Femur (tissue), 1 donor: ENCODE measurements around the gene TSLP.
A peak's percentile ranks its signal among the peaks of the same experiment; 100 is the strongest.

Source experiments
- DNase-seq: peaks from one replicate; pipeline ENCODE4 v3.0.0-alpha.2; 2017

Gene TSLP

GRCh38 chr5:111071413-111071812, at the start of gene TSLP:
TSLP (plus strand) TSS chr5:111071713; CDS start chr5:111071891, 178 bp downstream.
- DNase-seq: no peak

GRCh38 chr5:111022301-111022700, 49.2 kb upstream of the TSLP start:
- no peak for DNase-seq

- DNase-seq: no peak
Measured at GRCh38 chr5:111028865-111029264, 42.6 kb upstream of the TSLP start.

- no peak for DNase-seq
Measured at GRCh38 chr5:111043712-111044506, 27.6 kb upstream of the TSLP start.

- no peak for DNase-seq
Measured at GRCh38 chr5:111058064-111058463, 13.4 kb upstream of the TSLP start.

- DNase-seq: no peak
Measured at GRCh38 chr5:111060169-111060568, 11.3 kb upstream of the TSLP start.

GRCh38 chr5:111061618-111062017, 9.9 kb upstream of the TSLP start:
- DNase-seq: no peak

GRCh38 chr5:111063709-111064322, 7.7 kb upstream of the TSLP start:
- DNase-seq: no peak

GRCh38 chr5:111066261-111066938, 5.1 kb upstream of the TSLP start:
- DNase-seq: no peak

GRCh38 chr5:111068213-111068612, 3.3 kb upstream of the TSLP start:
- no peak for DNase-seq

GRCh38 chr5:111069839-111070238, 1.7 kb upstream of the TSLP start:
- DNase-seq: no peak

- peak; percentile 25 for DNase-seq
Measured at GRCh38 chr5:111070272-111071134, 1.0 kb upstream of the TSLP start.

- peak; percentile 41 for DNase-seq
Measured at GRCh38 chr5:111072949-111073682, 1.6 kb downstream of the TSLP start.

GRCh38 chr5:111074244-111074643, 2.7 kb downstream of the TSLP start:
- no peak for DNase-seq

- DNase-seq: no peak
Measured at GRCh38 chr5:111075520-111075919, 4.0 kb downstream of the TSLP start.

- DNase-seq: no peak
Measured at GRCh38 chr5:111076091-111076490, 4.6 kb downstream of the TSLP start.

GRCh38 chr5:111077678-111078077, 6.2 kb downstream of the TSLP start:
- no peak for DNase-seq

GRCh38 chr5:111079846-111080245, 8.3 kb downstream of the TSLP start:
- DNase-seq: no peak

- no peak for DNase-seq
Measured at GRCh38 chr5:111083323-111083722, 11.8 kb downstream of the TSLP start.

GRCh38 chr5:111092062-111092853, 20.7 kb downstream of the TSLP start, which contains the start of gene WDR36:
WDR36 (plus strand) TSS chr5:111092348; CDS start chr5:111092457, 109 bp downstream.
- DNase-seq: peak; percentile 94

GRCh38 chr5:111095982-111096381, 24.5 kb downstream of the TSLP start:
- DNase-seq: no peak
